Psoas muscle (tissue), 8 donors: Measurements from ENCODE around the gene OBP2B. TPM values are rescaled to one million over a fixed set of nuclear protein-coding genes. Genes with fewer than 3 reads are reported as not detected.

ENCODE experiments used
- ATAC-seq, 4 donors: fragments of 200-7000 bp; cut with Tn5 transposase; one replicate each; pipeline ENCODE4 v1.9.1; 2020; ENCODE audit warnings: moderate library complexity in 3 of 4, mild to moderate bottlenecking in 2 of 4
- DNase-seq, 2 donors: peaks; one replicate each; pipeline ENCODE4 v3.0.0-alpha.2; 2020
- H3K27ac ChIP-seq: fragments of 200-600 bp; one replicate; pipeline ENCODE4 v1.8.0; 2022
- H3K27me3 ChIP-seq, 3 donors: fragments of 200-600 bp in 1 of 3; one replicate each; pipeline versions ENCODE4 v1.6.1 to v1.8.0; 2013 to 2022; ENCODE audit warnings: low read length in 2 of 3, mild to moderate bottlenecking in 2 of 3, moderate library complexity in 1 of 3; ENCODE audit not compliant: insufficient read depth in 3 of 3
- H3K36me3 ChIP-seq, 2 donors: fragments of 200-600 bp in 1 of 2; one replicate each; pipeline versions ENCODE4 v1.6.1 to v1.8.0; 2013 to 2022; ENCODE audit warnings: low read depth in 1 of 2, mild to moderate bottlenecking in 1 of 2, moderate library complexity in 1 of 2; ENCODE audit not compliant: insufficient read depth in 1 of 2
- H3K4me1 ChIP-seq: fragments of 200-600 bp; one replicate; pipeline ENCODE4 v1.8.0; 2022
- H3K4me3 ChIP-seq: fragments of 200-600 bp; one replicate; pipeline ENCODE4 v1.8.0; 2022; ENCODE audit warnings: mild to moderate bottlenecking
- H3K9me3 ChIP-seq: fragments of 200-600 bp; one replicate; pipeline ENCODE4 v1.8.0; 2022
- CTCF ChIP-seq: fragments of 200-600 bp; IDR thresholded peaks from one replicate; pipeline ENCODE4 v1.8.0; 2022; ENCODE audit warnings: antibody characterized with exemption
- WGBS, 3 donors: extraction: QIAGEN DNeasy Blood & Tissue Kit; methylation state at CpG; one replicate each; pipeline versions ENCODE4 v1.1.6 to v1.1.7; 2013; 5-methylcytosine and 5-hydroxymethylcytosine counted together
- intact Hi-C, 2 donors: fragments of 100-400 bp; cut with DNase I; formaldehyde crosslinking; loops; one replicate each; pipeline versions ENCODE4 v1.11.0 to v1.14.2; 2022
- polyA plus RNA-seq, 3 donors: library from polyadenylated mRNA; stranded (reverse); fragments of 200-250 nt; gene quantifications; one replicate each; pipeline ENCODE4 v1.2.3, GENCODE V29; 2013
- total RNA-seq, 4 donors: library from RNA; stranded (reverse); fragmentation: NEBNext Ultra II Directional in 2 of 4; extraction: Animal tissue kit (Norgen Biotek cat#: 25700) in 2 of 4; gene quantifications; one replicate each; pipeline versions ENCODE4 v1.2.1 to v1.2.4, GENCODE V29; 2021 to 2023
- donor health status: healthy with polysubstance abuse.
- donor health status: DM: no; HTN: no; CAD: no; lungs with moderate emphysema.
- donor health status: Bipolar disorder and iron deficiency.
- donor health status: healthy.
- donor health status: DM: yes; HTN: yes; CAD: no.
- donor health status: DM: no; HTN: no; CAD: no.
- donor health status: DM: no; HTN: no; CAD: no.
- donor health status: DM: yes; HTN: yes; CAD: no.

The OBP2B gene
- total and polyA plus RNA-seq, 7 donors: not detected

GRCh38 chr9:133181561-133181960 is 27.5 kb downstream of the OBP2B start:
- Histone ChIP-seq H3K4me3 (no peak overlapping the region), H3K27me3 (peaks cover 0 to 16% (median 0%) of the 10 kb centered on the region in 3 donors), H3K4me1 (no peaks in the 10 kb centered on the region), H3K36me3 (no peaks in the 10 kb centered on the region), H3K9me3 (no peaks in the 10 kb centered on the region), H3K27ac (no peak overlapping the region)
- WGBS, 3 donors: 76 to 85% (median 80%) methylated on average over 3 of the region's 3 CpGs
- no peak for TF ChIP-seq CTCF
- DNase-seq (no peak), ATAC-seq (no peak)
- intact Hi-C loops: loop anchor here (2.0 to 5.0 kb wide), 2 partner anchors 303 to 306 kb away; no protein-coding TSS in a partner anchor

- no peak for ATAC-seq
- H3K27me3 ChIP-seq: peaks cover 0 to 14% (median 0%) of the 10 kb centered on the region in 3 donors
- no peak for TF ChIP-seq CTCF
- no peak overlapping the region for H3K4me3 ChIP-seq
- H3K9me3 ChIP-seq: no peaks in the 10 kb centered on the region
- 69 to 75% (median 69%) methylated on average over 5 of the region's 5 CpGs for WGBS, 3 donors
- intact Hi-C loops: loop anchor here (2.0 to 5.0 kb wide), 2 partner anchors 304 to 306 kb away; no protein-coding TSS in a partner anchor
- H3K36me3 ChIP-seq: no peaks in the 10 kb centered on the region
- no peaks in the 10 kb centered on the region for H3K4me1 ChIP-seq
- H3K27ac ChIP-seq: no peak overlapping the region
- DNase-seq: no peak
Observed at GRCh38 chr9:133180953-133181352, 28.1 kb downstream of the OBP2B start.

- Histone ChIP-seq H3K4me1 (no peaks in the 10 kb centered on the region), H3K36me3 (no peaks in the 10 kb centered on the region), H3K27ac (no peak overlapping the region), H3K27me3 (peaks cover 0 to 15% (median 0%) of the 10 kb centered on the region in 3 donors), H3K9me3 (no peaks in the 10 kb centered on the region), H3K4me3 (no peak overlapping the region)
- ATAC-seq: no peak
- TF ChIP-seq CTCF: no peak
- 67 to 74% (median 73%) methylated on average over 7 of the region's 7 CpGs for WGBS, 3 donors
- intact Hi-C loops: no loop called here
- DNase-seq: no peak
Observed at GRCh38 chr9:133173056-133173455, 36.0 kb downstream of the OBP2B start.

GRCh38 chr9:133171161-133171961 is 37.7 kb downstream of the OBP2B start:
- ATAC-seq: no peak
- Histone ChIP-seq H3K27ac (no peak overlapping the region), H3K4me3 (no peak overlapping the region), H3K4me1 (no peaks in the 10 kb centered on the region), H3K9me3 (no peaks in the 10 kb centered on the region), H3K36me3 (no peaks in the 10 kb centered on the region), H3K27me3 (peaks cover 0 to 15% (median 0%) of the 10 kb centered on the region in 3 donors)
- intact Hi-C loops: no loop called here
- no peak for TF ChIP-seq CTCF
- DNase-seq: no peak
- 63 to 71% (median 67%) methylated on average over 29 of the region's 29 CpGs for WGBS, 3 donors
